Endothelial cell of umbilical vein (primary cell): ENCODE results near the gene NID2.

Experiments
- CTCF ChIP-seq, 2 donors: IDR thresholded peaks; 1 replicate in 1 of 2; 2 replicates in 1 of 2; pipeline ENCODE4 v1.5.1; 2011; ENCODE audit warnings: low read length in 2 of 2, mild to moderate bottlenecking in 2 of 2, moderate library complexity in 2 of 2, control low read depth in 1 of 2, inconsistent platforms in 1 of 2, low read depth in 1 of 2; ENCODE audit not compliant: insufficient read depth in 1 of 2; ENCODE audit errors: extremely low read depth in 1 of 2
- EZH2 ChIP-seq: IDR thresholded peaks from 2 replicates; pipeline ENCODE4 v1.6.1; 2012; ENCODE audit warnings: borderline replicate concordance, low read depth, mild to moderate bottlenecking, moderate library complexity, low read length, inconsistent platforms; ENCODE audit not compliant: severe bottlenecking
- FOS ChIP-seq: IDR thresholded peaks from 2 replicates; pipeline ENCODE4 v1.6.1; 2011; ENCODE audit warnings: mild to moderate bottlenecking, low read length, moderate library complexity, borderline replicate concordance; ENCODE audit not compliant: insufficient read depth
- POLR2A ChIP-seq: IDR thresholded peaks from 2 replicates; pipeline ENCODE4 v1.6.1; 2012; ENCODE audit warnings: low read depth, mild to moderate bottlenecking, control low read depth, low read length
- POLR2AphosphoS5 ChIP-seq: IDR thresholded peaks from 2 replicates; pipeline ENCODE4 v1.6.1; 2012; ENCODE audit warnings: low read depth, mild to moderate bottlenecking, control low read depth, low read length, moderate library complexity; ENCODE audit not compliant: insufficient read depth

DNA sequence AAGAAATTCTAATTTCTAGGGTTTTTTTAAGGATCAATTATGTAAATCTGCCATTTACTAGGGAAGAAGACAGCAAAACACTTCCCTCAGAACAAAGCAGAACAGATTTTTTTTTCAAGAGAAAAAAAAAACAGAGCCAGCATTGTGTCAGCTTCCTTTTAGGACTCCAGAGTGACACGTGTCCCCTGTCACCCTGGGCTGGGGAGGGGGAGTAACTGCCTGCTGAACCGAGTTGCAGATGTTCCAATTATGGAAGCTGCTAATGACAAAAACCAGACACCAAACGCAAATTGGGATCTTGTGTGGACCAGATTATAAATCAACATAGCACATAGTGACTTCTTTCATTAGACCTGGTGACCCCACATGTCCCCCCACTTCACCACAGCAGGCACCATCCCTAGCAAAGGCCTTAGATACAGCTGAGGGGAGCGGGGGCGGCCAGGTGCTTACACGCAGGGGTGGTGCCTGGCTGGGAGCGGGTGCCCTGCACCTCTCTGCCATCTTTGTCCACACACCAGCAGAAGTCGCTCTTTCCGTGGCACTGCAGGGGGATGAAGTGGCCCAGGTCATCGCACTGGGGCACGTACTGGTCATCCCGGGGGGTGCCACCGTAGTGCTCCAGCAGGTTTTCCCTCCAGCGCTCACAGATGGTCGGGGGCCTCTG, 54.1 kb downstream of the NID2 start:
- TF ChIP-seq EZH2 (no peak), CTCF (IDR thresholded peaks at IDR 0.05; ENCODE audit: extremely low read depth in 1 of 2, insufficient read depth in 1 of 2, low read depth in 1 of 2, low read length in 2 of 2) (no peak), POLR2A (no peak), FOS (no peak), POLR2AphosphoS5 (no peak)
